Aortic smooth muscle cell (primary cell): ENCODE results near the gene BTBD3. TPM values are rescaled to one million over a fixed set of nuclear protein-coding genes. Genes with fewer than 3 reads are reported as not detected.

Experiments used
- total RNA-seq: library from RNA; depleted of rRNA; stranded (reverse); fragments of >200 nt; gene quantifications from 2 replicates; pipeline ENCODE4 v1.2.3, GENCODE V29; 2014

The BTBD3 gene
- total RNA-seq, result 28.0 and 33.2 TPM in 2 replicates

GRCh38 chr20:11917663-11918062 lies at the start of gene BTBD3:
Gene BTBD3, plus strand, starts transcription at chr20:11917893. Its CDS starts 383 bp downstream, at chr20:11918276.

